IPS-18a (cell line): ENCODE results near the gene SSC5D.
A peak's percentile ranks its signal among the peaks of the same experiment; 100 is the strongest.
"Not testable (repeated sequence)": the region's sequence is repeated elsewhere in the genome, so short reads cannot be mapped to it uniquely, and the experiment has no call there.

Experiments used
- H3K27ac ChIP-seq: one replicate; pipeline ENCODE4 v1.5.1; 2013; ENCODE audit warnings: low read length
- H3K27me3 ChIP-seq: one replicate; pipeline ENCODE4 v1.6.1; 2013; ENCODE audit warnings: mild to moderate bottlenecking, low read length; ENCODE audit not compliant: control insufficient read depth, insufficient read depth
- H3K36me3 ChIP-seq: one replicate; pipeline ENCODE4 v1.6.1; 2013; ENCODE audit warnings: low read depth, low read length; ENCODE audit not compliant: control insufficient read depth
- H3K4me1 ChIP-seq: one replicate; pipeline ENCODE4 v1.6.1; 2013; ENCODE audit warnings: low read depth, low read length; ENCODE audit not compliant: control insufficient read depth
- H3K4me3 ChIP-seq: one replicate; pipeline ENCODE4 v1.5.1; 2013; ENCODE audit warnings: low read length
- H3K9ac ChIP-seq: one replicate; pipeline ENCODE4 v1.6.1; 2013; ENCODE audit warnings: mild to moderate bottlenecking, low read length, moderate library complexity
- H3K9me3 ChIP-seq: one replicate; pipeline ENCODE4 v1.6.1; 2013; ENCODE audit warnings: low read depth, low read length; ENCODE audit not compliant: control insufficient read depth

SSC5D gene

GRCh38 chr19:55529636-55530234 lies 41.5 kb downstream of the SSC5D start:
- H3K27me3 ChIP-seq, result no peaks in the 10 kb centered on the region
- no peaks in the 10 kb centered on the region for H3K9me3 ChIP-seq
- no peaks in the 10 kb centered on the region for H3K36me3 ChIP-seq
- H3K4me1 ChIP-seq, result no peaks in the 10 kb centered on the region
- H3K9ac ChIP-seq, result no peak overlapping the region
- H3K27ac ChIP-seq, result no peak overlapping the region
- H3K4me3 ChIP-seq, result no peak overlapping the region

GRCh38 chr19:55530996-55531395 lies 42.8 kb downstream of the SSC5D start:
- H3K4me1 ChIP-seq, result no peaks in the 10 kb centered on the region
- no peaks in the 10 kb centered on the region for H3K9me3 ChIP-seq
- no peak overlapping the region for H3K9ac ChIP-seq
- no peak overlapping the region for H3K4me3 ChIP-seq
- H3K27me3 ChIP-seq, result no peaks in the 10 kb centered on the region
- H3K27ac ChIP-seq, result no peak overlapping the region
- no peaks in the 10 kb centered on the region for H3K36me3 ChIP-seq

- H3K4me1 ChIP-seq, H3K9ac ChIP-seq, H3K4me3 ChIP-seq, H3K27me3 ChIP-seq, H3K9me3 ChIP-seq, H3K27ac ChIP-seq, H3K36me3 ChIP-seq: not testable (repeated sequence)
These were observed 46.0 kb downstream of the SSC5D start for GRCh38 chr19:55534280-55534679.

GRCh38 chr19:55535173-55535964 lies 47.1 kb downstream of the SSC5D start:
- peaks cover 8% of the 10 kb centered on the region for H3K4me1 ChIP-seq
- H3K4me3 ChIP-seq, result no peak overlapping the region
- no peaks in the 10 kb centered on the region for H3K27me3 ChIP-seq
- no peak overlapping the region for H3K27ac ChIP-seq
- no peaks in the 10 kb centered on the region for H3K36me3 ChIP-seq
- H3K9me3 ChIP-seq, result no peaks in the 10 kb centered on the region
- no peak overlapping the region for H3K9ac ChIP-seq

GRCh38 chr19:55535965-55536350 lies 47.7 kb downstream of the SSC5D start:
- Histone ChIP-seq H3K9me3 (no peaks in the 10 kb centered on the region), H3K36me3 (no peaks in the 10 kb centered on the region), H3K4me3 (no peak overlapping the region), H3K27me3 (no peaks in the 10 kb centered on the region), H3K4me1 (peaks cover 8% of the 10 kb centered on the region), H3K9ac (no peak overlapping the region), H3K27ac (no peak overlapping the region)

- Histone ChIP-seq H3K36me3 (no peaks in the 10 kb centered on the region), H3K27ac (no peak overlapping the region), H3K9me3 (no peaks in the 10 kb centered on the region), H3K9ac (no peak overlapping the region), H3K27me3 (no peaks in the 10 kb centered on the region), H3K4me3 (no peak overlapping the region), H3K4me1 (peaks cover 8% of the 10 kb centered on the region)
These were observed 48.1 kb downstream of the SSC5D start for GRCh38 chr19:55536366-55536765.

GRCh38 chr19:55536951-55537740 lies 48.9 kb downstream of the SSC5D start, which contains the start of gene SBK2:
Gene SBK2 (minus strand): TSS chr19:55537133. CDS start chr19:55536294, 839 bp downstream.
- H3K4me3 ChIP-seq, result no peak within 1 kb of the TSS
- no peaks in the 10 kb centered on the region for H3K27me3 ChIP-seq
- no peak within 1 kb of the TSS for H3K9ac ChIP-seq
- no peak within 1 kb of the TSS for H3K27ac ChIP-seq
- no peaks in the 10 kb centered on the region for H3K36me3 ChIP-seq
- peaks cover 8% of the 10 kb centered on the region for H3K4me1 ChIP-seq
- H3K9me3 ChIP-seq, result no peaks in the 10 kb centered on the region

GRCh38 chr19:55537741-55538111 lies 49.5 kb downstream of the SSC5D start:
- no peaks in the 10 kb centered on the region for H3K27me3 ChIP-seq
- no peak overlapping the region for H3K27ac ChIP-seq

GRCh38 chr19:55538132-55538531 lies 49.9 kb downstream of the SSC5D start:
- Histone ChIP-seq H3K9me3 (no peaks in the 10 kb centered on the region), H3K4me3 (no peak overlapping the region), H3K27ac (peak overlapping the region; percentile 39), H3K9ac (no peak overlapping the region), H3K27me3 (no peaks in the 10 kb centered on the region), H3K36me3 (no peaks in the 10 kb centered on the region), H3K4me1 (peaks cover 8% of the 10 kb centered on the region)

More at GRCh38 chr19:55537741-55538111, 49.5 kb downstream of the SSC5D start:
- H3K9me3 ChIP-seq, result no peaks in the 10 kb centered on the region
- no peaks in the 10 kb centered on the region for H3K36me3 ChIP-seq
- peaks cover 8% of the 10 kb centered on the region for H3K4me1 ChIP-seq
- H3K4me3 ChIP-seq, result no peak overlapping the region
- H3K9ac ChIP-seq, result no peak overlapping the region

GRCh38 chr19:55539090-55539984 lies 51.1 kb downstream of the SSC5D start:
- no peak overlapping the region for H3K9ac ChIP-seq
- no peaks in the 10 kb centered on the region for H3K9me3 ChIP-seq
- H3K4me3 ChIP-seq, result no peak overlapping the region
- H3K36me3 ChIP-seq, result no peaks in the 10 kb centered on the region
- H3K27ac ChIP-seq, result no peak overlapping the region
- H3K27me3 ChIP-seq, result no peaks in the 10 kb centered on the region
- peaks cover 8% of the 10 kb centered on the region for H3K4me1 ChIP-seq

GRCh38 chr19:55540619-55541018 lies 52.4 kb downstream of the SSC5D start:
- no peak overlapping the region for H3K9ac ChIP-seq

More at GRCh38 chr19:55540619-55541018, 52.4 kb downstream of the SSC5D start:
- Histone ChIP-seq H3K9me3 (no peaks in the 10 kb centered on the region), H3K36me3 (no peaks in the 10 kb centered on the region), H3K27ac (no peak overlapping the region), H3K4me3 (no peak overlapping the region), H3K4me1 (peaks cover 8% of the 10 kb centered on the region), H3K27me3 (no peaks in the 10 kb centered on the region)
